Suprapubic skin (tissue), 4 donors: ENCODE measurements around the gene GJB3.

Experiments used
- CTCF ChIP-seq, 2 donors: fragments of 200-600 bp in 1 of 2; fragments of 450-650 bp in 1 of 2; sonication (generic) in 1 of 2; IDR thresholded peaks; one replicate each; pipeline ENCODE4 v1.5.1; 2016 to 2019; ENCODE audit warnings: antibody characterized with exemption in 2 of 2, mild to moderate bottlenecking in 1 of 2, moderate library complexity in 1 of 2
- EP300 ChIP-seq: sonication (generic); formaldehyde crosslinking; IDR thresholded peaks from one replicate; pipeline ENCODE4 v1.6.1; 2017; ENCODE audit warnings: antibody characterized with exemption
- POLR2A ChIP-seq, 2 donors: fragments of 450-650 bp; IDR thresholded peaks; one replicate each; pipeline ENCODE4 v1.6.1; 2017; ENCODE audit warnings: antibody characterized with exemption in 2 of 2, mild to moderate bottlenecking in 2 of 2, moderate library complexity in 2 of 2
- POLR2AphosphoS5 ChIP-seq, 3 donors: sonication (generic); formaldehyde crosslinking; IDR thresholded peaks; one replicate each; pipeline ENCODE4 v1.6.1; 2017; ENCODE audit warnings: antibody characterized with exemption in 3 of 3

DNA sequence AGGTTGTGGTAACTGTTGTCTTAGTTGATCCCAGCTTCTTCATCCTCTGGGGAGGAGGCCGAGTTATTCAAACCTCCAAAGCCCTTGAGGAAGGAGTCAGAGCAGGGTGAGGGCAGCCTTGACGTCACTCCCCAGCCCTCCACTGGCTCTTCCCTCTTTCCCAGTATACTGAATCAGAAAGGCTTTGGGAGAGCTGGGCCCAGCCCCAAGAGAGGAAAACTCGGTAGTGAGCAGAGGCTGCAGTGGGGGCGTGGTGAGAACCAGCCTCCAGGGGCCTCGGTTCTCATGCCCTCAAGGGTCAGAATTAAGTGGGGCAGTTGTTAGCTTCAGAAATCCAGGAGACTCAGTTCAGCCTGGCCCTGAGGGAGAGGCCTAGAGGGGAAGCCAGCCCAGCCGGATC lies 10.0 kb downstream of the GJB3 start:
- TF ChIP-seq POLR2A (IDR thresholded peaks at IDR 0.05) (no peak), CTCF (IDR thresholded peaks at IDR 0.05) (no peak), POLR2AphosphoS5 (IDR thresholded peaks at IDR 0.05) (no peak), EP300 (no peak)
